SU-DHL-6 (cell line): ENCODE measurements around the gene IGFBP6.

Experiments
- H2AFZ ChIP-seq: fragments of 200-600 bp; sonication (generic); 2 replicates; pipeline ENCODE4 v1.6.1; 2014; ENCODE audit warnings: low read depth, mild to moderate bottlenecking, moderate library complexity, mixed read lengths, antibody characterized with exemption, low read length; ENCODE audit not compliant: severe bottlenecking
- H3F3A ChIP-seq: fragments of 200-600 bp; shearing (Covaris generic); 2 replicates; pipeline ENCODE4 v1.6.0; 2016; ENCODE audit warnings: antibody characterized with exemption, mild to moderate bottlenecking; ENCODE audit not compliant: insufficient read depth
- H3K27ac ChIP-seq: fragments of 200-600 bp; sonication (generic); 2 replicates; pipeline ENCODE4 v1.5.1; 2016; ENCODE audit warnings: low read depth, mild to moderate bottlenecking, low read length, moderate library complexity, mixed read lengths
- H3K27me3 ChIP-seq: fragments of 200-600 bp; sonication (generic), shearing (Covaris generic); 2 replicates; pipeline ENCODE4 v1.6.0; 2014; ENCODE audit warnings: mild to moderate bottlenecking, low read length
- H3K36me3 ChIP-seq: fragments of 200-600 bp; sonication (generic); 2 replicates; pipeline ENCODE4 v1.6.1; 2014; ENCODE audit warnings: mild to moderate bottlenecking, low read length, mixed read lengths
- H3K4me2 ChIP-seq: fragments of 300-600, 200-600 bp; shearing (Covaris generic), sonication (generic); 2 replicates; pipeline ENCODE4 v1.6.0; 2014; ENCODE audit warnings: low read length, low read depth, mild to moderate bottlenecking; ENCODE audit not compliant: poor library complexity, severe bottlenecking
- H3K4me3 ChIP-seq: fragments of 200-600 bp; sonication (generic); 2 replicates; pipeline ENCODE4 v1.5.1; 2014; ENCODE audit warnings: antibody characterized with exemption, low read length, mild to moderate bottlenecking, mixed read lengths; ENCODE audit not compliant: insufficient read depth, poor library complexity, severe bottlenecking
- H3K79me2 ChIP-seq: fragments of 200-600 bp; sonication (generic); 2 replicates; pipeline ENCODE4 v1.6.1; 2014; ENCODE audit warnings: mild to moderate bottlenecking, low read length, moderate library complexity; ENCODE audit not compliant: insufficient read depth
- H3K9ac ChIP-seq: fragments of 200-600 bp; sonication (generic); 2 replicates; pipeline ENCODE4 v1.7.0; 2014; ENCODE audit warnings: mild to moderate bottlenecking, low read length
- H3K9me2 ChIP-seq: fragments of 200-600 bp; sonication (generic); replicated peaks from 2 replicates; pipeline ENCODE4 v1.6.1; 2014; ENCODE audit warnings: low read length; ENCODE audit not compliant: insufficient read depth
- H3K9me3 ChIP-seq: fragments of 200-600 bp; sonication (generic); 2 replicates; pipeline ENCODE4 v1.6.1; 2014; ENCODE audit warnings: low read length, mixed read lengths; ENCODE audit not compliant: insufficient read depth
- H4K20me1 ChIP-seq: fragments of 200-600 bp; sonication (generic); 2 replicates; pipeline ENCODE4 v1.6.1; 2014; ENCODE audit warnings: low read depth, mild to moderate bottlenecking, antibody characterized with exemption, low read length, moderate library complexity, mixed read lengths
- CTCF ChIP-seq: fragments of 200-600 bp; sonication (generic); IDR thresholded peaks from one replicate; pipeline ENCODE4 v1.5.1; 2017; ENCODE audit warnings: antibody characterized with exemption, mild to moderate bottlenecking, low read length, moderate library complexity; ENCODE audit not compliant: insufficient read depth, poor library complexity, severe bottlenecking
- EZH2phosphoT487 ChIP-seq: fragments of 200-600 bp; sonication (generic), shearing (Covaris generic); conservative IDR thresholded peaks from 2 replicates; pipeline ENCODE4 v1.6.1; 2018; ENCODE audit warnings: mild to moderate bottlenecking, antibody characterized with exemption, low read length, moderate library complexity, mixed read lengths

IGFBP6 gene

GRCh38 chr12:53065975-53066931, 31.2 kb upstream of the IGFBP6 start:
- H3K4me2 ChIP-seq: no peak overlapping the region
- H3K9me3 ChIP-seq: no peaks in the 10 kb centered on the region
- H3K9ac ChIP-seq: no peak overlapping the region; the same call in 1 of the 2 replicates
- TF ChIP-seq EZH2phosphoT487 (no peak), CTCF (peak; percentile 80)
- H4K20me1 ChIP-seq: no peaks in the 10 kb centered on the region
- H2AFZ ChIP-seq: no peak overlapping the region
- H3K4me3 ChIP-seq: no peak overlapping the region
- H3K36me3 ChIP-seq: no peaks in the 10 kb centered on the region
- no peaks in the 10 kb centered on the region for H3K27me3 ChIP-seq
- H3K27ac ChIP-seq: no peak overlapping the region
- H3F3A ChIP-seq: no peaks in the 10 kb centered on the region
- H3K79me2 ChIP-seq: no peaks in the 10 kb centered on the region
- no peaks in the 10 kb centered on the region for H3K9me2 ChIP-seq

GRCh38 chr12:53067074-53067992, 30.1 kb upstream of the IGFBP6 start:
- Histone ChIP-seq H3K9me2 (no peaks in the 10 kb centered on the region), H3K36me3 (no peaks in the 10 kb centered on the region), H3K4me3 (no peak overlapping the region), H3F3A (no peaks in the 10 kb centered on the region), H2AFZ (no peak overlapping the region), H3K27ac (no peak overlapping the region), H4K20me1 (no peaks in the 10 kb centered on the region), H3K27me3 (no peaks in the 10 kb centered on the region), H3K9me3 (no peaks in the 10 kb centered on the region), H3K79me2 (no peaks in the 10 kb centered on the region), H3K9ac (no peak overlapping the region), H3K4me2 (no peak overlapping the region)
- TF ChIP-seq EZH2phosphoT487 (no peak), CTCF (no peak)

- no peaks in the 10 kb centered on the region for H3F3A ChIP-seq
- no peaks in the 10 kb centered on the region for H3K9me3 ChIP-seq
- no peaks in the 10 kb centered on the region for H3K79me2 ChIP-seq
- H3K9me2 ChIP-seq: no peaks in the 10 kb centered on the region
- no peak overlapping the region for H3K9ac ChIP-seq
- no peaks in the 10 kb centered on the region for H3K36me3 ChIP-seq
- no peak for TF ChIP-seq CTCF
- no peak for TF ChIP-seq EZH2phosphoT487
- H3K4me3 ChIP-seq: no peak overlapping the region
- no peak overlapping the region for H2AFZ ChIP-seq
- no peak overlapping the region for H3K4me2 ChIP-seq
- no peaks in the 10 kb centered on the region for H3K27me3 ChIP-seq
- no peaks in the 10 kb centered on the region for H4K20me1 ChIP-seq
- H3K27ac ChIP-seq: no peak overlapping the region
These were observed 29.3 kb upstream of the IGFBP6 start for GRCh38 chr12:53067993-53068770.
